Glutamatergic neuron (in vitro differentiated cells): ENCODE data around the gene MTA1. TPM values are rescaled to one million over a fixed set of nuclear protein-coding genes. Genes with fewer than 3 reads are reported as not detected.

Experiments used
- DNase-seq: peaks from one replicate; pipeline ENCODE4 v3.0.0; 2022
- H3K27ac Mint-ChIP-seq: one replicate; pipeline ENCODE4 v1.8.0; 2020; ENCODE audit warnings: mild to moderate bottlenecking, mixed read lengths, inconsistent platforms; ENCODE audit not compliant: unreplicated experiment
- H3K27me3 Mint-ChIP-seq: one replicate; pipeline ENCODE4 v1.8.0; 2020; ENCODE audit warnings: mild to moderate bottlenecking, moderate library complexity, mixed read lengths, inconsistent platforms; ENCODE audit not compliant: unreplicated experiment
- H3K36me3 Mint-ChIP-seq: one replicate; pipeline ENCODE4 v1.8.0; 2020; ENCODE audit warnings: mild to moderate bottlenecking, mixed read lengths, inconsistent platforms; ENCODE audit not compliant: unreplicated experiment
- H3K4me1 Mint-ChIP-seq: one replicate; pipeline ENCODE4 v1.8.0; 2020; ENCODE audit warnings: mild to moderate bottlenecking, low read depth, mixed read lengths, inconsistent platforms; ENCODE audit not compliant: unreplicated experiment
- H3K4me3 Mint-ChIP-seq: one replicate; pipeline ENCODE4 v1.8.0; 2020; ENCODE audit warnings: mild to moderate bottlenecking, mixed read lengths, inconsistent platforms; ENCODE audit not compliant: unreplicated experiment
- H3K9me3 Mint-ChIP-seq: one replicate; pipeline ENCODE4 v1.8.0; 2020; ENCODE audit warnings: mild to moderate bottlenecking, moderate library complexity, mixed read lengths, inconsistent platforms; ENCODE audit not compliant: unreplicated experiment
- CTCF ChIP-seq: fragments of 200-600 bp; sonication (generic); IDR thresholded peaks from one replicate; pipeline ENCODE4 v1.5.0; 2021; ENCODE audit not compliant: partially characterized antibody, unreplicated experiment
- total RNA-seq: library from RNA; stranded (reverse); fragmentation: NEBNext Ultra II Directional; extraction: Animal tissue kit (Norgen Biotek cat#: 25700); gene quantifications from one replicate; pipeline ENCODE4 v1.2.1, GENCODE V29; 2021; ENCODE audit not compliant: unreplicated experiment

Gene MTA1
- total RNA-seq, 1 donor from 2014 or later, result 261 TPM

DNA sequence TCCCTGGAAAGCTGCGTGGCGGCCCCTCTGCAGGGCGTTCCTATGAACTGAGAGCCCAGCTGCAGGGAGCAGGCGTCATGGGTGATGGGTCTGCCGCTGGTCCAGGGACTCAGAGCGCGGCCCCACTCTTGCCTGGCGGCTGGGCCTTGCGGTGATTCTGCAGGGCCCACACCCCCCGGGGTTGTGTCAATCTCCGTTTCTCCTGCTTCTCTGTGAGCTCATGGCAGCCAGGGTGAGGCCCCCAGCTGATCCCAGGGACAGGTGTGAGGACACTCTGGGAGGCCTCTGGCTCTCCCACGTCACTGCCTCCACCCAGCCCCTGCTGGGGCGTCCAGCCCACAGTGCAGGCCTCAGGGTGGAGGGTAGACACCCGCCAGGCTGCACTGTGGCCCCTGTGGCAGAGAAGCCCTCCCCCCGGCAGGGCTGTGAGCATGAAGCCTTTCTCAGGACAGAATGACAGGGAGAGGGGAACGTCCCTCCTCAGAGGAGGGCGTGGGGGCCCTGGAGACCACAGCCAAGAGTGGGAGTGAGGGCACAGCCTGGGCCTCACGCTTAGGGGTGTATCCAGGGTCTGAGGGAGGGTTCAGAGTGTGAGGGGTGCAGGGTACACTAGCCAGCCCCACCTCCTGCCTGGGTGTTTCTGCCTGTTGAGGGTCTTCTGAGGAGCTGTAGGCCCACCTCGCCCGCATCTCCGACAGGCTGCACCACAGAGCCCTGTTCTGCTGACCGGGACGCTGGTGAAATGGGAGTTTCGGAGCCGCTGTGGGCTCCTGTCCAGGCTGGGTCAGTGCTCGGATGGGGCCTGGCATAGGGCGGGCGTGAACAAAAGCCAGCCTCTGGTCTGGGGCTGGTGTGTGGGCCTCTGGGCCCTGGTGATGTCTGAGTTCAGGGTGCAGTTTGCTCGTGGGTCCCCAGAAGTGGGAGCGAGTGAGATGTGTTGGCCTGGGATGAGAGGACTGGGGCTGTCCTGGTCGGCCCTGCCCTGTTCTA lies 28.3 kb downstream of the MTA1 start:
- H3K4me3 Mint-ChIP-seq, result no peak overlapping the region
- no peak overlapping the region for H3K27ac Mint-ChIP-seq
- no peak for TF ChIP-seq CTCF
- DNase-seq, result peak; percentile 24
- peaks cover 3% of the 10 kb centered on the region for H3K4me1 Mint-ChIP-seq
- no peaks in the 10 kb centered on the region for H3K36me3 Mint-ChIP-seq
- H3K9me3 Mint-ChIP-seq, result peaks cover 6% of the 10 kb centered on the region
- peaks cover 10% of the 10 kb centered on the region for H3K27me3 Mint-ChIP-seq

DNA sequence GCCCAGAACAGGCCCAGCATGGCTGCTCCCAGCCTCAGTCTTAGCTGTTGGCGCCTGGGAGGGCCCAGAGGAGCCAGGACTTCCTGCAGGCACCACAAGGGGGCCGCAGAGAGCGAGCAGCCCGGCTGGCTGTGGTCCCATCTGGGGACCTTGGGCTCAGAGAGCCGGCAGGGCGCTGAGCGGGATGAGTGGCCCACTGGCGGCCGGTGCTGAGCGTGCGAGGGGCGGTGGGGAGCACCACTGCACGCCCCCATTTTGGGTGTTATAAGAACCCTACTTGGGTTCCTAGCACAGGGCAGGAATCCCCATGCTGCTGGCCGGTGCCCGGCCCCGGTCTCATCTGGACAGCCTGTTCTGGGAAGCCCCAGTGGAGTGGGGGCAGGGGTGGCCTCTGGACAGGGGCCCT lies 29.1 kb downstream of the MTA1 start:
- no peak overlapping the region for H3K4me3 Mint-ChIP-seq

DNA sequence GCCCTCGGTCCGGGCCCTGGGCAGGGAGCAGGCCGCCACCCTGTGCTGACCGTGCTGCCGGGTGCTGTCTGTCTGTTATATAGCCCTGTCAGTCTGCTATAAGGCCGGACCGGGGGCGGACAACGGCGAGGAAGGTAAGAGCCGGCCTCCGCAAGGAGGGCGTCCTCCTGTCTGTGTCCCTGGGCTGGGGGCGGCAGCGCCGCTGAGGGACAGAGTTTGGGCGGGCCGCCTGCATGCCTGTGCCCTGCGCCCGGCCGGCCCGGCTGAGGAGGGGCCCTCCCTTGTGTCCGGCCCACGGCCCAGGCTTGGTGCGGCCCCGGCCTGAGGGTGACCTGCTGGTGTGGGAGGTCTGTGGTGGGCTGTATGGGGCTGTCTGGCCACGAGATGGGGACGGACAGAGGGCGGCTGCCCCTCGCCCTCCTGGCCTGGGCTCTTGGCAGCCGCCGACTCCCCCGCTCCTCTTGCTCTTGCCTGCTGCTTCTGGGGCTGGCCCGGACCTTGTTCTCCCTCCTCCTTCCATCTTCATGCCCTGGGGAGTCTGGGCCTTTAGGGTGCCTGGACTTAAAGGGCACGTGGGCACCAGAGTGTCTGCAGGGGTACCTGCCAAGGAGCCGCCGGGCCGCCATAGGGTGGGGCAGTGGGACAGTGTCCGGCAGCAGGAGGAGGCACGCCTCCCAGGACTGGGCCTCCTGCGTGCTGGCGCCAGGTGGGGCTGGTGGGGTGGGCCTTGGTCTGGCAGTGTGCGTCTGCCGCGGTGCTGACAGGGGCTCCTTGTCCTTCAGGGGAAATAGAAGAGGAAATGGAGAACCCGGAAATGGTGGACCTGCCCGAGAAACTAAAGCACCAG lies 29.9 kb downstream of the MTA1 start:
- DNase-seq, result peak; percentile 17
- Mint-ChIP-seq H3K4me3 (no peak overlapping the region), H3K36me3 (no peaks in the 10 kb centered on the region), H3K27ac (no peak overlapping the region), H3K27me3 (peaks cover 8% of the 10 kb centered on the region), H3K9me3 (peaks cover 6% of the 10 kb centered on the region), H3K4me1 (peaks cover 3% of the 10 kb centered on the region)
- TF ChIP-seq CTCF, result no peak

More for the DNA sequence above, 29.1 kb downstream of the MTA1 start:
- peak; percentile 81 for DNase-seq
- peaks cover 3% of the 10 kb centered on the region for H3K4me1 Mint-ChIP-seq
- H3K27me3 Mint-ChIP-seq, result peaks cover 12% of the 10 kb centered on the region
- no peaks in the 10 kb centered on the region for H3K36me3 Mint-ChIP-seq
- H3K27ac Mint-ChIP-seq, result no peak overlapping the region
- TF ChIP-seq CTCF, result peak; percentile 92
- H3K9me3 Mint-ChIP-seq, result peaks cover 6% of the 10 kb centered on the region

DNA sequence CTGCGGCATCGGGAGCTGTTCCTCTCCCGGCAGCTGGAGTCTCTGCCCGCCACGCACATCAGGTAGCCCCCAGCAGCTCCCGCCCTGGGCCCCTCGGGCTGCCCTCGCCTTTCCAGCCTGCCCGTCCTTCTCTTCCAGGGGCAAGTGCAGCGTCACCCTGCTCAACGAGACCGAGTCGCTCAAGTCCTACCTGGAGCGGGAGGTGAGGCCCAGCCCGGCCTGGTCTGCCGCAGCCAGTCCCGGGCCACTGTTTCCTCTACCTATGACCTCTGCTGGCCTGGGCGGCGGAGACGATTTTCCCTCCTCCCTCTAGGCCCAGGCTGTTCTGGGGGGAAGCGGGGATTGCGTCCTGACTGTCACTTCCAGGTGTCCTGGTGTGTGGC lies 30.5 kb downstream of the MTA1 start:
- peaks cover 8% of the 10 kb centered on the region for H3K27me3 Mint-ChIP-seq
- H3K4me1 Mint-ChIP-seq, result peaks cover 3% of the 10 kb centered on the region
- no peak for DNase-seq
- no peak for TF ChIP-seq CTCF
- no peaks in the 10 kb centered on the region for H3K36me3 Mint-ChIP-seq
- peaks cover 6% of the 10 kb centered on the region for H3K9me3 Mint-ChIP-seq
- H3K27ac Mint-ChIP-seq, result no peak overlapping the region
- no peak overlapping the region for H3K4me3 Mint-ChIP-seq
